Ascending aorta (tissue), 2 donors: ENCODE measurements around the gene PPP2R5C. TPM values are rescaled to one million over a fixed set of nuclear protein-coding genes. Genes with fewer than 3 reads are reported as not detected.

Source experiments
- DNase-seq, 2 donors: peaks; one replicate each; pipeline ENCODE4 v3.0.0-alpha.2; 2019; ENCODE audit warnings: low spot score in 2 of 2
- H3K27ac ChIP-seq, 2 donors: fragments of 200-600 bp; sonication (generic); one replicate each; pipeline ENCODE4 v1.5.1; 2016 to 2017; ENCODE audit warnings: mild to moderate bottlenecking in 1 of 2
- H3K27me3 ChIP-seq: fragments of 200-600 bp; sonication (generic); one replicate; pipeline ENCODE4 v1.5.1; 2017
- H3K36me3 ChIP-seq, 2 donors: fragments of 200-600 bp; sonication (generic); one replicate each; pipeline ENCODE4 v1.5.1; 2016
- H3K4me1 ChIP-seq, 2 donors: fragments of 200-600 bp; sonication (generic); one replicate each; pipeline ENCODE4 v1.5.1; 2016 to 2017; ENCODE audit warnings: mild to moderate bottlenecking in 1 of 2
- H3K4me3 ChIP-seq, 2 donors: fragments of 200-600 bp; sonication (generic); one replicate each; pipeline ENCODE4 v1.5.1; 2016 to 2017; ENCODE audit warnings: mild to moderate bottlenecking in 1 of 2
- H3K9me3 ChIP-seq, 2 donors: fragments of 200-600 bp; sonication (generic); one replicate each; pipeline ENCODE4 v1.5.1; 2016
- CTCF ChIP-seq, 3 experiments: fragments of 200-600 bp in 2 of 3; fragments of 450-650 bp in 1 of 3; sonication (generic) in 2 of 3; IDR thresholded peaks; one replicate each; pipeline ENCODE4 v1.5.1; 2016 to 2019; ENCODE audit warnings: antibody characterized with exemption in 3 of 3, mild to moderate bottlenecking in 1 of 3, moderate library complexity in 1 of 3
- intact Hi-C: fragments of 100-400 bp; cut with DNase I; formaldehyde crosslinking; loops from one replicate; pipeline ENCODE4 v1.15.1; 2023
- total RNA-seq: library from RNA; depleted of rRNA; stranded (reverse); fragments of >200 nt; gene quantifications from one replicate; pipeline ENCODE4 v1.1.0, GENCODE V29; 2016

Gene PPP2R5C
- total RNA-seq, 1 donor from 2014 or later: 45.6 TPM

- no peak for DNase-seq
- intact Hi-C loops: no loop called here
These were observed 5.8 kb upstream of the PPP2R5C start for GRCh38 chr14:101755591-101756324.

GRCh38 chr14:101757064-101757838, 4.3 kb upstream of the PPP2R5C start:
- no peaks in the 10 kb centered on the region for H3K36me3 ChIP-seq
- H3K27me3 ChIP-seq: no peaks in the 10 kb centered on the region
- DNase-seq: no peak
- no peak overlapping the region for H3K4me3 ChIP-seq
- no peak overlapping the region for H3K27ac ChIP-seq
- H3K9me3 ChIP-seq: no peaks in the 10 kb centered on the region
- intact Hi-C loops: no loop called here
- TF ChIP-seq CTCF (IDR thresholded peaks at IDR 0.05): no peak
- peaks cover 0 to under 1% of the 10 kb centered on the region in 2 donors for H3K4me1 ChIP-seq

More at GRCh38 chr14:101755591-101756324, 5.8 kb upstream of the PPP2R5C start:
- Histone ChIP-seq H3K9me3 (no peaks in the 10 kb centered on the region), H3K27me3 (no peaks in the 10 kb centered on the region), H3K4me3 (no peak overlapping the region), H3K36me3 (no peaks in the 10 kb centered on the region), H3K27ac (no peak overlapping the region), H3K4me1 (no peaks in the 10 kb centered on the region)
- TF ChIP-seq CTCF (IDR thresholded peaks at IDR 0.05): no peak

GRCh38 chr14:101757839-101758211, 3.7 kb upstream of the PPP2R5C start:
- Histone ChIP-seq H3K36me3 (no peaks in the 10 kb centered on the region), H3K9me3 (no peaks in the 10 kb centered on the region), H3K4me1 (peaks cover 0 to 5% of the 10 kb centered on the region in 2 donors), H3K27ac (no peak overlapping the region), H3K4me3 (no peak overlapping the region), H3K27me3 (no peaks in the 10 kb centered on the region)
- intact Hi-C loops: no loop called here
- TF ChIP-seq CTCF (IDR thresholded peaks at IDR 0.05): no peak
- no peak for DNase-seq

- Histone ChIP-seq H3K27me3 (no peaks in the 10 kb centered on the region), H3K36me3 (no peaks in the 10 kb centered on the region), H3K9me3 (no peaks in the 10 kb centered on the region), H3K4me3 (no peak overlapping the region), H3K27ac (no peak overlapping the region), H3K4me1 (peaks cover 0 to 5% of the 10 kb centered on the region in 2 donors)
- intact Hi-C loops: no loop called here
- no peak for DNase-seq
- TF ChIP-seq CTCF (IDR thresholded peaks at IDR 0.05): no peak
These were observed 2.5 kb upstream of the PPP2R5C start for GRCh38 chr14:101758913-101759593.

GRCh38 chr14:101760138-101761011, 1.1 kb upstream of the PPP2R5C start:
- TF ChIP-seq CTCF (IDR thresholded peaks at IDR 0.05): no peak
- Histone ChIP-seq H3K27me3 (no peaks in the 10 kb centered on the region), H3K27ac (peak overlapping the region; percentile 84 to 85), H3K4me3 (peak overlapping the region; percentile 82 to 94), H3K4me1 (peaks cover 0 to 5% of the 10 kb centered on the region in 2 donors), H3K9me3 (no peaks in the 10 kb centered on the region), H3K36me3 (no peaks in the 10 kb centered on the region)
- peak; percentile 89 to 98 for DNase-seq
- intact Hi-C loops: loop anchor here (1.0 to 5.0 kb wide), 9 partner anchors 188 to 1520 kb away; partner anchors contain the start of genes ANKRD9, CINP, DYNC1H1 and HSP90AA1
